NCI-H2081 (cell line): ENCODE results near the gene CLCNKA.
"Not testable (repeated sequence)": the region's sequence is repeated elsewhere in the genome, so short reads cannot be mapped to it uniquely, and the experiment has no call there.

ENCODE experiments used
- DNase-seq, 2 experiments: peaks; one replicate each; lab custom pipeline; 2025; lab: John Stamatoyannopoulos, UW

CLCNKA gene

DNA sequence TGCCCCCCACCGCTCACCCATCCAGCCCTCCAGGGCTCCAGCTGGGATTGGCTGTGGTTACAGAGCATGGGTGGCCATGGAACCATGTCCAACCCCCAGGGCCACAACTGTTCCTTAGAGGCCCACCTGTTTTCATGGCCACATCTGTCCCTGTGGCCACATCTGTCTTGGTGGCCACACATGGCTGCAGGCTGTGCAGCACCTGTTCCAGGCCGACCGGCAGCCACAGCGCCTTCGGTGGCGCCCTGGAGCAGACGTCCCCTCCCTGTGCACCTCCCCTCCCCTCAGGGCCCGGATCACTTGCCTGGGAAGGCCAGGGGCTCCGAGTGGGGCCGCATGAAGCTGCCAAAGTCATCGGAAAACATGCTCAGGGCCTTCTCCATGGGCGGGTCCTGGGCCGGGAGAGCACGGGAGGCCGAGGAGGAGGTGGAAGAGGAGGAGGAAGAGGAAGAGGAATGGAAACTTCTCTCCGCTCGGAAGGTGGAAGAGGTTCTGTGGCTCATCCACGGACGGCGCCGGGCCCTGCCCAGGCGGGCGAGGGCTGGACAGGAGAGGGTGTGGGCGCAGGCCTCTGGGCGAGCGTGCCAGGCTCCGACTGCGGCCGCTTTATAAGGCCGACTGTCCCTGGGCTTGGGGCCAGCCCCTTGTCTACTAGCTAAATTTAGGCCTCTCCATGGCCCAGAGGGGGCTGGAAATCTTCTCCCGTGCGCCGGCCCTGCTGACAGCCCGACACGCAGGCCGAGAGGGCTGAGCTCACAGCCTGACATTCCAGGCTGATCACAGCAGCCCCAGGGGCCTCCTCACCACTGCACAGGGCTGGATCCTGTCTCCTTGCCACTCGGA, 4.2 kb upstream of the CLCNKA start, which contains the start of gene HSPB7:
Gene HSPB7 (minus strand): TSS at position 583 of the 843 bp plus-strand sequence. CDS start 80 bp downstream, at position 503.
- DNase-seq, result no peak

DNA sequence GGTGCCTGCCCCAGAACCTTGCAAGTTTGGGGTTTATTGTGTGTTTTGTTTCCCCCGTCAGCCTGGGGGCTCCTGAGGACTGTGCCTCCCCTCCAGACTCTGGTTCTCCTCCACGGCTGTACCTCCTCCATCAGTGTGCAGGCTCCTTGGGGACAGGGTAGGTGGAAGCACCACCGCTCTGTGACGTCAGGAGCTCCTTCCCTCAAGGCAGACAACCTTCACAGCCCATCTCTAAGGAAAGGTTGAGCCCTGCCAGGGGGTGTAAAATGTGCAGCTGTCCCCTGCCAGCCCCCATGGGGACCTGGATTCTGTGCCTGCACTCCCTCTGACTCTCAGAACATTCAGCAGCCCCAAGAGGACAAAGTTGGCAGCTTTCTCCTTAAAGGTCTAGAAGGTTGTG, 3.5 kb upstream of the CLCNKA start:
- DNase-seq, result no peak

DNA sequence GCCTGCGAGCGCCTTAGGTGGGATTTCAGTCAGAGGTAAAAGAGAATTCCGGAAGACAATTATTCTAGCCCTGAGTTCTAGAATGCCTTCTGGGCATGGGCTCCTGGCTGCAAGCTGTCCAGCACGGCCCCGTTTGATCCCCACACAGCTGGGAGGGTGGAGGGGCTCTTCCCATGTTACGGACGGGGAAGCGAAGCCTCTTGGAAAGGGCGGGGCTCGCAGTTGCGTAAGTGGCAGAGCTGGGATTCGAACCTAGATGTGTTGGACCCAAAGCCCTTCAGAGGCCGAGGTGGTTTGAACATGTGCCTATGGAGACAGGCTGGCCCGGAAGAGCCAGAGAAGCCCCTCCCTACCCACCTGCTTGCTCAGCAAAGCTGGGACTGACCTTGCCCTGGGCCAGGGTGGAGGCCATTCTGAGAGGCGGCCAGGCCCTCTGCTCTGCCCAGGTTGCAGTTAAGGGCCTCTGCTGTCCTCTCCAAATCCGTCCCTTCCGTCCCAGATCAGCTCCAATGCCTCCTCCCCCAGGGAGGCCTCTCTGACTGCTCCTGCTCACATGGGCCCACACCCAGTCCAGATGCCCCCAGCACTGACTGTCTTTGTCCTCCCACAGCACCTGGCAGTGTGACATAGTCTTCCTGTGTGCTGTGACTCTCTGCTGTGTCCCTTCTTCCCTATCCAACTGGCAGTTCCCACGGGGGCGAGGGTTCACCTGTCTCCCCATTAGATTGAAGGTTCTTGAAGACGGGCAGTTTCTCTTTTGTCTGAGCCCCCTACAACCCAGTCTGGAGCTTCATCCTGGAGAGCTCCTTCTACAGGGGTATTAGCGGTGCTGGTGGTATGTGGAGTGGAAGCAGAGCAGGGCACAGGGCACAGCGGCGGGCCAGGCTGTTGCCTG, 2.8 kb upstream of the CLCNKA start:
- no peak for DNase-seq

DNA sequence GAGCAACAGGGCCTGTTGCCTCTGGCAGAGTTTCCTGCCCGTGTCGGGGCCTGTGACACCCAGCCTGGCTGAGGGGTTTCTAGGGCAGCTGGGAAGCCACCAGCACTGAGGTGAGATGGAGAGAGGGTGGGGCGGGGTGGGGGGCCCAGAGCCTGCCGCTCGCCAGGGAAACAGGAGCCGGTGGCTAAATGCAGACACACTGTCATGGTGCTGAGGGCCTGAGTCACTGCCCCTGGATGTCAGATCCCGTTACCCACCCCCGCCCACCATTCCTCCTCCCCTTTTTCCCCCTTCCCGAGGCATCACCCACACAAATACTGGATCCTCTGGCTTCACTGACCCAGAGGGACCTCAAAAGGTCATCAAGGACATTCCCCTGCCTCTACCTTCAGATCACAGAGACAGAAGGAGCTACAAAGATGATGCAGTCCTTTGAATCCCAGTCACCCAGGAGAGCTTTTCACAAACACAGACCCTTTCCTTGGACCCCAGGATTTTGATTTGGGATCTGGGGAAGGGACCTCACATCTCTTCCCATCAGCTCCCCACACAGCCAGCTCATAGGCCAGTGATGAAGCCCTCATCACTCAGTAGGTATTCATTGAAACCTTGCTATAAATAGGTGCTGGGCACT, 2.1 kb upstream of the CLCNKA start:
- DNase-seq, result no peak

DNA sequence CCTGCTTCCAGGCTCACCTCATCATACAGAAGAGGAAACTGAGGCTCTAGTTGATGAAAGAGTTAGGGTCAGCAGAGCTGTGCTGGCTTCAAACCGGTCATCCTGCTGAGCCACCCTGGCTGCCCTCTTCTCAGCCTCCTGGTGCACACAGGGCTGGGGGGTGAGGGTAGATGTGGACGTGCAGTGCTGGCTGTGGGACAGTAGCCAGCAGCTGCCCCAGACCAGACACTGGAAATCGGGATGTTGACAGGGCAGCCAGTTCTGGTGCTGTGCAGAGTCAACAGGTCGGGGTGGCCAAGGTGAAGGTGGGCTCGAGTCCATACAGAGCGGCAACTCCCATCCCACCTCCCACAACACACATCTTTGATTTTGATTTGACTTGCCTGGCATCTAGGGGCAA, 1.5 kb upstream of the CLCNKA start:
- DNase-seq, result no peak

DNA sequence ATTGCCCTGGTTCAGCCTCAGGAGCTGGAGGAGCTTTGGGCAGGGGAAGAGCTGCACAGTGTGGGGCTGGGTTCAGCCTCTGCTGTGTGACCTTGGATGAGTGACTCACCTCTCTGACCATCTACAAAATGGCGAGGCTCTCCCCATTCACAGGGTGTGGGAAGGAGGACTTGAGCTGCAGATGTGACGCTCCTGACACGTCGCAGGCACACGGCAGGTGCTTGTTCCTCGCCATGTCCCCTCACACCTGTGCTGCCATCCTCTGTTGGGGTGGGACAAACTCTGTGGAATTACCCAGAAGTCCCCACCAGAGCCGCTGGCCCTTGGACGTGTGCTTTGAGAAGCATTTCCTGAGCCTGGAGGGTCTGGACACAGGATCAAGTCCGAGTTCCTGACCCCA, 958 bp upstream of the CLCNKA start:
- DNase-seq, result not testable (repeated sequence)

DNA sequence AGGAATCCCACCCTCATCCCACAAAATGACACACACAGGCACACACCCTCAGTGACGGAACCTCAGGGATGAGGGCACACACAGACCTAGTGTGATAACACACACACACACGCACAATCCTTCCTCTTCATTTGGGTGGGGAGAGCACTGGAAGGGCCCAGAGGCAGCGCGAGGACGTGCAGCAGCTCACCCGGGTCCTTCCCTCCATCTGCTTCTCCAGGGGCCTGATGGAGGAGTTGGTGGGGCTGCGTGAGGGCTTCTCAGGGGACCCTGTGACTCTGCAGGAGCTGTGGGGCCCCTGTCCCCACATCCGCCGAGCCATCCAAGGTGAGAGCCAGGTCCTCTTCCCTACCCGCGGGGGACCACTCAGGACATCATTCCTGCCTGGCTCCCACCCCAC, 557 bp downstream of the CLCNKA start:
- DNase-seq, result no peak

DNA sequence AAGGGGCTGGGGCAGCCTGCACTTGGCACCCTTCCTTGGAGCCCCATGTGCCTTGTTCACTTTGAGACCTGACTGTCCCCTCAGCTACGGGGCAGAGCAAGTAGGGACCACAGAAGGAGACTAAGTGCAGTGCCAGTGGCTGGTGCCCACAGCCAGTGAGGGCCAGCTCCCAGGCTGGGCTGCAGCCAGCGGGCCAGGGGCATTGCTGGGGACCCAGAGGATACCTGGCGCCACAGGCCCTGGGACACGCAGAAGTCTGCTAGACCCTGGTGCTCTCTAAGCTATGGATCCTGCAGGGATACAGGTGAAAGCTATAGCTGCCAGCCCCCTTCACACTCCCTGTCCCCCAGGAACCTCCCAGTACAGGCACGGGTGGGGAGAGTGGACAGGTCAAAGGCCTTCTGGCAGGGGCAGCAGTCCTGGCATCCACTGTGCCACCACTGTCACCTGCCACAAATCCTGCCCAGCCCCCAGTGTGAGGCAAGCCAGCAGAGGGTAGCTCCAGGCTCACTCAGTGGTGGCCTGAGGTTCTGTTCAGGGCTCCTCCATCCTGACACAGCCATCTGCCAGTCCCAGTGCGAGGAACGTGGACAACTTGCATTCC, 1.3 kb downstream of the CLCNKA start:
- no peak for DNase-seq

DNA sequence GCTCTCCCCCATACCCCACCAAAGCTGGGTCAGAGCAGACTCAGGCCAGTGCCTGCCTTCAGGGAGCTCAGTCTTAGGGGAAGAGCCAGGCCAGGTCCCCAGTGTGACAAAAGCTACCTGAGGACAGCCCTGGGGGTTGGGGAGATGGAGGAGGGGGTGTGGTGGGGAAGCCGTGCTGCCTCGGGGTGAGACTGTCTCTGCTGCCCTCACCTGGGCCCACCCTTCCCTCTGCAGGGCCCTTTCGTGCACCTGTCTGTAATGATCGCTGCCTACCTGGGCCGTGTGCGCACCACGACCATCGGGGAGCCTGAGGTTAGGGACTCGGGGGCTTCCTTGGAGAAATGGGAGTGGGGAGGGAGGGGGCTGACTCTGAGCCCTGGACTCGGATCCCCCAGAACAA, 4.5 kb downstream of the CLCNKA start:
- not testable (repeated sequence) for DNase-seq

DNA sequence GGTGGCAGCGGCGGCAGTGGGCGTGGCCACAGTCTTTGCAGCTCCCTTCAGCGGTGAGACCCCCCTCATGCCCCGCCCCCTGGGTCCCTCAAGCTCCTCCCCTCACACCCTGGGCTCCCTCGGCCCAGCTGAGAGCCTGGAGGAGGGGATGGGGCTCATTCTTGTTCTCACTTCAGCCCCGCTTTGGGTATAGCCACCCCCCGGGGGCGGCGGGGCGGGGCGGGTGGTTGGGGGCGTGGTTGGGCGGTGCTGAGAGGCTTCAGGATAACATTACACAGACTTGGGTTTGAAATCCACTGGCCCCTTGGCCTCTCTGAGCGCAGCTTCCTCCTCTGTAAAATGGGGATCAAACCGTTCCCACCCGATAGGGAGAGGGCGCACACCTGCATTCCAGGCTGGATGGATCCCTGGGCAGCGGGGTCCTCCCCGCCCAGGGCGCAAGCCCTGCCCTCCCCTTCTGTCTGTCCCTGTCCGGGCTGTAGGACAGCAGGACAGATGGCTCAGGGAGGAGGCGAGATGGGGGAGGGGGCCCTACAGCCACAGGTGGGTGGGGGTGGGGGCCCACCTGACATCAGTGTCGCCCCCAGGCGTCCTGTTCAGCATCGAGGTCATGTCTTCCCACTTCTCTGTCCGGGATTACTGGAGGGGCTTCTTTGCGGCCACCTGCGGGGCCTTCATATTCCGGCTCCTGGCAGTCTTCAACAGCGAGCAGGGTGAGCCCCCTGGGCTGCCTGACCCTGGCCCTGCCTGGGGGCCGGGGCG, 5.1 kb downstream of the CLCNKA start:
- DNase-seq, result no peak

DNA sequence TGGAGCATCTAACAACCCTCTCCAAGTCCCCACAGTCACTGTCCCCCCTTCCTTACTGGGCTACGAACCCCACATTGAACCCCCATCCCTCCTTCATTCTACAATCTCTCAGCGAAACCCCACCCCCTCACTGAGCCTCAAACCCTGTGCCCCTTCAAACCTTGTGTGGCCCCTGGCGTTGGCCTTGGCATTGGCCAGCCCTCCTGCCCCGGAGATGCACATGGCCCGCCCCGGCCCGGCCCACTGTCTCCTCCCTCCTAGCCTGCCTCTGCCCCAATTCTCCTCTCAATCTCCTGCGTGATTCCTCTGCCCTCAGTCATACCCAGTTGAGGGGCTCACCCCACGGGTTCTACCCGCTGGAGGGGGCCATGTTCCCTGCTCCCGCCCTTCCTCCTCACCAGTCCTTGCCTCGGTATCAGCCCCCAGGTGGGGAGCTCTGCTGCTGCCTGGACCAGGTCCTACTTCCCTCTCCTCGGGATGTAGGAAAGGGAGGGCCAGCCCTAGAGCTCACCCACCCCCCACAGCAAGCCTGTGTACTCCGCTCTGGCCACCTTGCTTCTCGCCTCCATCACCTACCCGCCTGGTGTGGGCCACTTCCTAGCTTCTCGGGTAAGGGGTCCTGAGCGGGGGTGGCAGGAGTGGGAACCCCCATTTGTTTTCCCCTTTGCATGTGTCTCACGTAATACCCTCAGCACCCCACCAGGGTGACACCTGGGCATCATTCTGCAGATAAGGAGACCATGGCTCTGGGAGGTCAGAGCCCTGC, 6.6 kb downstream of the CLCNKA start:
- no peak for DNase-seq

DNA sequence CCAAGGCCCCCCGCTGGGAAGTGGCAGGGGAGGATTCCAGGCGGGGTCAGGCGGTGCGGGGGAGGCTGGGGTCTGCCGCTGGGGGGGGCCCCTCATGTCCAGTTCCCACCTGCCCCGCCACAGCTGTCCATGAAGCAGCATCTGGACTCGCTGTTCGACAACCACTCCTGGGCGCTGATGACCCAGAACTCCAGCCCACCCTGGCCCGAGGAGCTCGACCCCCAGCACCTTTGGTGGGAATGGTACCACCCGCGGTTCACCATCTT, 7.1 kb downstream of the CLCNKA start:
- not testable (repeated sequence) for DNase-seq

DNA sequence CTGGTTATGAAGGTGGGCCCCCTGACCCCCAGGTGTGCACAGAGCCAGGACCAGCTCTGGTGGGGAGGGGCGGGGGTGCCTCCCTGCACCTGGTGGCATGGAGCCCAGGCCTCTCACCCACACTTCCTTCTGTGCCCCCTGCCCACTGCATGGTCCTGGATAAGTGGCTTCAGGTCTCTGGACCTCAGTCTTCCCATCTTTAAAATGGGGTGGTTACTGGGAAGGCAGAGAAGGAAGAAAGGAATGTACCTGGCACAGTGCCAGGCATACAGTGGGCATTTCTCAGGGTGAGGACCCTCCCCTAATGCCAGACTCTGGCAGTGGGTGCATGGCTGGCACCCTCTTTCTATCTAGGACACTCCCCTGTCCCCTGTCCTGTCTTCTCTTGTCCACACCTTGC, 7.5 kb downstream of the CLCNKA start:
- DNase-seq, result no peak

DNA sequence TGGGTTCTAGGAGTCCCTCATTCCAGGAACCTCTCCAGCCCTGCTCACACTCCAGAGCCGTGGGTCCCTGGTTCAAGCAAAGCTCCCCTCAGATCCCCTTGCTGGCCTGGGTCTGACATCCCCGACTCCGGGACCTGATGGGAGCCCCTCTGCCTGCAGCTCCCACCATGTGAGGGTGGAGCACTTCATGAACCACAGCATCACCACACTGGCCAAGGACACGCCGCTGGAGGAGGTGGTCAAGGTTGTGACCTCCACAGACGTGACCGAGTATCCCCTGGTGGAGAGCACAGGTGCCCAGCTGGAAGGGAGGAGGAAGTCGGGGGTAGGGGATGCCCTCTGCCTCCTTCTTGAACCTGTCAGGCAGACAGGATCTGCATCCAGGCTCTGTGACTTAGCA, 9.7 kb downstream of the CLCNKA start:
- DNase-seq, result no peak

DNA sequence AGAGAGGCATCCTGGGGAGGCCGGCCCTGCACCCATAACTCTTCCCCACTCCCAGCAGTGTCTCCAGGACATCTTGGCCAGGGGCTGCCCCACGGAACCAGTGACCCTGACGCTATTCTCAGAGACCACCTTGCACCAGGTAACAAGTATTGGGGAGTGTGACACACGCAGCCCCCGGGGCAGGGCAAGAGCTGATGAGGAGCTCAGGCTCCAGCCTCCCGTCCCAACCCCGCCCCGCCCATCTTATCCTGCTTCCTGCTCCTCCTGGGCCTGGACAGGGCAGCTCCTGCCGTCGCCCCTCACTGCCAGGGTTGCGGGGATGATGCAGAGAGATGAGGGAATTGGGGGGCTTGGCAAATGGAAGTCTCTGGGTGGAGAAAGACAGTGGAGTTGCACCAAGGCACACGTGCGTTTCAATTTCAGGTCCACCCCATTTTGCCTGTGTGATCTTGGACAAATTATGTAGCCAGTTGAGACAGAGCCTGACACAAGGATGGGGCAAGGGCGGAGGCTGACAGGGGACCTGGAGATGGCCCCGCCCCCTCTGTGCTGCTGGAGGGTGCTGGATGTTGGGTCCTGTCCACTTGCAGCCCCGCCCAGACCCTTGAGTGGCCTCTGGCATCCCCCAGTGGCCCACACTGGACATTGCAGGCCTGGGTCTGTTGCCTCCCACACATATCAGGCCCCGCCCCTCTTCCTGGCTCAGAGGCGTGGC, 10.7 kb downstream of the CLCNKA start:
- DNase-seq, result peak; percentile 66 to 71

DNA sequence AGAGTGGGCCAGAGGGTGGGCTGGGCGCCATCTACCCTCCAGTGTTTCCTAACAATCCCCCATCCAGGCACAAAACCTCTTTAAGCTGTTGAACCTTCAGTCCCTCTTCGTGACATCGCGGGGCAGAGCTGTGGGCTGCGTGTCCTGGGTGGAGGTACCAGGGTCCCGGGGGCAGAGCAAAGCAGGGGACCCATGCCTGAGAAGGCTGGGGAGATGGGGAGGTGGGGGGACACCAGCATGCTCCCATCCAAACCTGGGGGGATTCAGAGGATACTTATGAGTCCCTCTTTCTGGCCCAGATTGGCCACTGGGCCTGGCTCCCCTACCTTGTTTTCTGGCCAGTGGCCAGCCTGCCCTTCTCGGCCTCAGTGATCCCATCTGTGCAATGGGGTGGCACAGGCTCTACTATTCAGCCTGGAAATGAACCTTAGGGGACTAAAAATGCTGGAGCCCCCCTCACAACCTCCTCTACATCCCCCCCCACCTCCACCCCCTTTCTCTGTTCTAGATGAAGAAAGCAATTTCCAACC, 11.3 kb downstream of the CLCNKA start:
- DNase-seq, result not testable (repeated sequence)

DNA sequence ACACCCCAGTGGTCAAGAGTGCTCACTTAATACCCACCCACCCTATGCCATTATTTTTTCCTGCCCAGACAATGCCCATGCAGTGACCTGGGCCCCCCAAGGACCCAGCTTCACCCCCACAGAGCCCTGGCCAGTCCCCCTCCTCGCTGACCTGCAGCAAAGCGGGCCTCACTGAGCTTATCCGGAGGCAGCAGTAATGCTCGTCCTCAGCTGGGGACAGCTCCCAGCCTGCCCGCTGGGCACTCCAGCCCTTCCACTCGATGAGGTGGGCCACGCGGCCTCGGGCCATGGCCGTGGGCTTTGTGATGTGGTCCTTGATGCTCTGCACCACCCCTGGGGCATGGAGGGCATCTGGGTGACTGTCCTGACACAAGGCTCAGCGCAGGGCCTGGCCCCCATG, 14.6 kb downstream of the CLCNKA start:
- not testable (repeated sequence) for DNase-seq

DNA sequence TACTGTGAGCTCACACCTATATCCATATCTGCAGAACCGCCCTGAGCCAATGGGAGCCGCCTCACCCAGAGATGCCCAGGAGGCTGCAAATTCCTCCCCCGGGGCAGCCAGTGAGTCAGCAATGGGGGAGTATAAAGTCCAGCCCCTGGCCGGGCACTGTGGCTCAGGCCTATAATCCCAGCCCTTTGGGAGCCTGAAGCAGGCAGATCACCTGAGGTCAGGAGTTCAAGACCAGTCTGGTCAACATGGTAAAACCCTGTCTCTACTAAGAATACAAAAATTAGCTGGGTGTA, 16.7 kb downstream of the CLCNKA start:
- no peak for DNase-seq

DNA sequence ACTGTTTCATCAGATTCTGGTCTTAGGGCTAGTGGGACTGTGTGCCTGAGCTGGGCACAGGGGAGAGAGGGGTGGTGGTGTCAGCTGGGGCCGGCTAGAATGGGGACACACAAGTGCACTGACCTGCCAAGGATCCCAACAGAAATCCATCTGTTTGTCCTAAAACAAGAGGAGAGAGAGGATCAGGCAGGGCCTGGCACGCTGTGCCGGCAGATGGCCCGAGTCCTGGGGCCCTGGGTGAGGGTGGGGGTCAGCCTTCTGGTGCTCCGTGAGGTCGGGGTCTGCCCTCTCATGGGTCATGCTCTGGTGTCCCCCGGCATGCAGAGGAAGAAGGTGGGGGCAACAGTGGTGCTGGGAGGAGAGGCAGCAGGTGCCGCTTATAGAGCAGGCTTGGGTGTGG, 18.0 kb downstream of the CLCNKA start:
- DNase-seq, result not testable (repeated sequence)

DNA sequence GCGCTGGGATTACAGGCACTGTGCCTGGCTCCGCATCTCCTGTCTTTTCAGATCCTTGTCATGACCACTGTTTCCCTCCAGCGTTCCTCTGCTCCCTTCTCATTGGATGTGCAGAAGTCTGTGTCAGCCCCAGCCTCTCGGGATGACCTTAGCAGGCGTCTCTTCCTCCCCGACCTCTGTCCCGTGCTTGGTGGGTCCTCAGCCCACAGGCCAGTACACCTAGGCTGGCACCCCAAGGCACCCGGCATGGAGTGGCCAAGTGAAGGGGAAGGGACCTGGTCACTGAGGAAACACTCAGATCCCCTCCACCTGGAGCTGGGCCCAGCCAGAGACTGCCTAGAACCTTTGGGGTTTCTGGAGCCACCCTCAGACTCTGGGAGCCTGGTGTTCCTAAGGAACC, 19.4 kb downstream of the CLCNKA start:
- DNase-seq, result no peak
